GM19099 (cell line): ENCODE measurements around the gene MACROH2A1.

Experiments used
- POLR2A ChIP-seq: IDR thresholded peaks from 3 replicates; pipeline ENCODE4 v1.6.1; 2011; ENCODE audit warnings: low read depth; ENCODE audit not compliant: insufficient read length; ENCODE audit errors: extremely low read depth

Gene MACROH2A1

GRCh38 chr5:135393691-135394090 lies 5.3 kb downstream of the MACROH2A1 start:
- no peak for TF ChIP-seq POLR2A

GRCh38 chr5:135393229-135393628 lies 5.8 kb downstream of the MACROH2A1 start:
- TF ChIP-seq POLR2A, result no peak

DNA sequence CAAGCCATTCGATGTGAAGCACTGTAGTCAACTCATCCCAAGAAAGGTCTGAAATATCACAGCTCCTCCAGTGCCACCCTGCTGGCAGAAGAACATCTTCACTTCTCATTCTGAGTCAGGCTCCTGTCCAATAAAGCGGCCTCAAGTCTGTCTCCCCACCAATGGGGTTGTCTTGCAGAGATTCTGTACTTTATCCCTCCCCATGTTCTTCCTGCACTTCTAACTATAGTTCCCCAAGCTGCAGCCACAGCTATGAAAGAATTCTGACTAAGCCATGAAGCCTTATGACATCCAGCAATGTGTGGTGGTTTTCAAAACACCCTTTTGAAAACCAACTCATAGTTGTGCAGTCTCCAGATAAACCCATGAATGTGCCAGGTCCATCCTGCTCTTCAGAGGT lies 6.8 kb downstream of the MACROH2A1 start:
- TF ChIP-seq POLR2A, result no peak

- TF ChIP-seq POLR2A, result no peak
Observed at GRCh38 chr5:135391869-135392255, 7.2 kb downstream of the MACROH2A1 start.

DNA sequence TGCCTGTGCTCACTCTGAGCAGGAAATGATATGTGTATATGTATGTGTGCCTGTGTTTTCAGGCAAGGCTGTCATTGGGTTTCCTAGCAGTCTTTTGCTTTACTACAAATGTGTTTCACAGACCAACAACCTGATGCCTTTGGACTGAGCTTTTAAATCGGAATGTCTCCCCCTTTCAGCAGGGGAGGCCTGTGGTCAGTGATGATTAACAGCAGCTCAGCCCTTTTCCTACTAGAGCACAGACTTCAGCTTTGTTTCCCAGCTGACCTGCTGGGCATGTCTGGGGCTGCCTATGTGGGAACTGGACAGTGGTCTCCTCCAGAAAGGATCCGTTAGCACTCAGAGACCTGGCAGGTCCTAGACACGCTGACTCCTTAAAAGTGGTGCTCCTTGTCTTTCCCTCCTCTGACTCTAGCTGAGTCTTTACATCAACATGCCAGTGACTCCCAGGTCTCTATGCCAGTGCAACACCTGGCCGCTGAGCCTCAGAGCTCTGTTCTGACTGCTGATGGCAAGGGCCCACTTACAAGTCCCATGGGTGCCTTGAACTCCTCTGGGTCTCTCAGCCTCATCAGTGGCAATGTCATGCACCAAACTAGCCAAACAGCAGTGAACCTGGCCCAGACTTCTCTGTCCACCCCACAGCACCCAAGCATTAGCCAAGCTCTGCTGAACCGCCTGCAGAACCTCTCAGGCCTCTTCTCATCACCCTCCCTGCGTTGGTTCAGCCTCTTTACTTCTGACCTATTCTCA lies 7.7 kb downstream of the MACROH2A1 start:
- no peak for TF ChIP-seq POLR2A

DNA sequence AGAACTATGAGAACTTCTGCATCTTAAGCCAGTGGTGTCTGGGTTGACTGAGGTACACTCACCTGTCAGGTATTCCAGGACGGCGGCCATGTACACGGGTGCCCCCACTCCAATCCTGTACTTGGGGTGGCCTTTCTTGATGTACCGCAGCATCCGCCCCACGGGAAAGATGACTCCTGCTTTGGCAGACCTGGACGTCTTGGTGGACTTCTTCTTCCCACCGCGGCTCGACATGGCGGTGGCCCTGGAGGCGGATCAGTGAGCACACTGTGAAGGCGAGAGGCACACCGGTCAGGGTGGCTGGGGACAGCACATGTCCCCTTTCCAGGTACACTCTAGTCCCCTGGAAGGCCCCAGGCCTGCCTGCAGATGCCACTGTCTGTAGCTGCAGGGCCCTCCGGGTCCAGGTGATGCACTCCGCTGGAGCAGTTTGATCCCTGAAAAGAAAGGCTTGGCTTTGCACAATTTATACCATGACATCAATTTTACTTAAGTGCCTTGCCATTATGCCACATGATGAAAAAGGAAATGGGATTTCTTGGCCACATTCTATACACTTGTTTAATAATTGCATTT lies 10.1 kb downstream of the MACROH2A1 start:
- TF ChIP-seq POLR2A, result no peak

GRCh38 chr5:135387629-135387960 lies 11.4 kb downstream of the MACROH2A1 start:
- no peak for TF ChIP-seq POLR2A

- TF ChIP-seq POLR2A, result no peak
Observed at GRCh38 chr5:135386886-135387628, 12.0 kb downstream of the MACROH2A1 start.

DNA sequence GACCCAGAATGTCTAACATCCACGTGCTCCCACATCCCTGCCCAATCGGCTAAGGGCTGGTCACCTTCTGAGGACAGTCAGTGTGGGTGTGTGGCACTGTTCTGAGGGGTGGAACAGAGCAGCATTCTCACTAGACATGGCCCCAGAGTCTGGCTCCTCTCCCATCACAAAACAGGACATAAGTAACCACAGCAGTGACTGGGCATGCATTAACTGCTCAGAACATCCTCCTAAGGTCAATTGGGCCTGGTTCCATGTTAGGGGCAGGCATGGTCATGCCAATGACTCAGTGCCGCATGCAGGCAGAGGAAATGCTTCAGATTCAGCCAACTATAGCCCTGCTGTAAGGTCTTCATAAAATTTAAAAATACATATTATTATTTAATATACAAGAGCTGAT lies 12.9 kb downstream of the MACROH2A1 start:
- no peak for TF ChIP-seq POLR2A

DNA sequence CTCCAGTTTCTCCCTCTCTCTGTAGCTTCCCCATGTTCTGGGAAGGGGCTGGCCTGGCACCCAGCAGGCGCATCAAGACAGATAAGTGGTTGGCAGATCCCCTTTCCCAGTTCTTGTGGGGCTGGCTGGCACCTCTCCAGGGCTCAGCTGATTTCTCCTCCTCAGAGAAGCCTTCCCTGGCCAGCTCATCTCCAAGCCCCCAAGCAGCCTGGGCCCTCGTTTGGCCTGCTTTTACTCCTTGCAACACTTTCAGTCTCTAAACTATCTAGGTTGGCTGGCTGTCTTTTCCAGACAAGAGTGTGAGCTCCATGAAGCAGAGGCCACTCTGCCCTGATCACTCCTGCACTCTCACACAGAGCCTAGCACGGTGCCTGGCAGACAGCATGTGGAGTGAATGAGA lies 13.5 kb downstream of the MACROH2A1 start:
- TF ChIP-seq POLR2A, result no peak

DNA sequence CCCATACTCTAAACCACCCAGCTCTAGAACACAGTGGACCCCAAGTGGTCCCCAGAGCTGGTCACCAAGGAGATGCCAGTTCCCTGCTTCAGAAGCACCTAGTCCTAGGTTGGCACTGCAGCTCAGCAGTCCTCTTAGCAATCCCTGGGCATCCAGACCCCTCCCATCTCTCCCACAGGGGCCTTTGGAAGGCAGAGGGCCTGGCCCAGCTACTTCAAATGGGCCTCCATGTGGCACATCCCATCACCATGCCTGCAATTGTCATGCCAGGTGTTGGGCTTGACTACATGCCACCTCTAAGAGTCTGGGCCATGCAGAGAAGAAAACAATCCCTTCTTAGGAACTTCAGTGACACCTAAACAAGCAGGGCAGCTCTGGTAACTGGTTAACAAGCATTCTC lies 14.1 kb downstream of the MACROH2A1 start:
- no peak for TF ChIP-seq POLR2A

DNA sequence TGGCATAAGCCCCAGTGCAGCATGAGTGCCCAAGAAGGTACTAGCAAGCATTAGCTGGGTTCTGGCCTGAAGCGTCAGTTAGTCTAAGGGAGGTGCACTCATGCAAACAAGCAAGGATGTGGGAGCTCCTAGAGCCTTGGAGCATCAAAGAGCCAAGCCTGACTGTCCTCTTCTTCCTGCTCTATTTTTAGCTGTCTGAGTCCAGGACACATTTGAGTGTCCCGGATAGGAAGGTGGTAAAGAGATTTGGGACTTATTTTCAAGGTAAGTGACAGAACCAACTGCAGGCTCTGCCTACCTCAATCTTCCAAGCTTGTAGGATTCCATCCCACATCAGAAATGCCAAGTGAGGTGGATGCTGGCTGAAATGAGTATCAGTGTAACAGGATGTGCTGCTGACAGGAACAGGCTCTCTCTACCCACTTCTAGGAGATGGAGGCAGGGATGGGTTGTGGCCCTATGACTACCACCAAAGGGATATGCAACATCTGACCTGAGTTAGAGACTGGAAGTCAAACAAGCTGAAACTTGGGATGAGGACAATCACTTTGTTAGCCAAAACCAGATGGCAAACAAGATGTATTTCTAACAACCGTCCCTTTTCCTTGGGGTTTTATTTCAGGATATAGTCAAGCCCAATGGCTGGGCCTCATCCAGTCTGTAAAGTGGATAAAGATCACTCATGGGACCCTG lies 15.1 kb downstream of the MACROH2A1 start:
- no peak for TF ChIP-seq POLR2A

- no peak for TF ChIP-seq POLR2A
Observed at GRCh38 chr5:135382981-135383380, 16.1 kb downstream of the MACROH2A1 start.

GRCh38 chr5:135382106-135382790 lies 16.8 kb downstream of the MACROH2A1 start:
- TF ChIP-seq POLR2A, result no peak

DNA sequence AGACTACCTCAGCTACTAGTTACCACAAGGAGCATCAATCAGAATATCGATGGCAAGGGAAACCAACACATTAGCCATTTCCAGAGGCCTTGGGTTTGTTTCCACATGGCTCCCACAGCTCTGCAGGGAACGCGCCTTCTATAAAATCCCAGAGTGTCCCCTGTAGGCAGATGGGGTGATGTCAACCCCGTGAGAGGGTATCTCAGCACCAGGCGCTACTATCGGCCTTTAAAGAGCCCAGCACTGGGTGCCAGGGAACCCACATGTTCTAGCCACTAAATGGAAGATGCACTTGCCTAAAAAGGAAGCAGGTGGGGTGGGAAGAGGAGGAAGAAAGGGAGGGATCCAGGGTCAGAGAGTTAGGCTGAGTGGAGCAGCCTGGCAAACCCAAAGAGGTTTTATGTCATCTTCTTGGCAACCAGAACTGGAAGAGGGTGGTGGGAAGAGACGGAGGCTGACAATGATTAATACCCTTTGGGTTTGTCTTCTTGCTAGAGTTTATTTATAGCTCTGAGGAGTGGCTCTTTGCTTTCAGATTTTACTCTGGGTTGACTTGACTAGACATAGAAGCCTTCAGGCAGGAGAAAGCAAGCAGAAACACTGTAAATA lies 19.9 kb downstream of the MACROH2A1 start:
- TF ChIP-seq POLR2A, result no peak
